Muscle layer of colon (tissue), 2 donors: ENCODE data around the gene CTNNA2.

Experiments
- H3K27ac ChIP-seq: one replicate; pipeline ENCODE4 v1.7.0; 2013; ENCODE audit warnings: low read depth, mild to moderate bottlenecking, low read length, moderate library complexity
- H3K27me3 ChIP-seq, 2 donors: one replicate each; pipeline ENCODE4 v1.7.0; 2013; ENCODE audit warnings: low read length in 2 of 2, mild to moderate bottlenecking in 2 of 2; ENCODE audit not compliant: insufficient read depth in 2 of 2, control insufficient read depth in 1 of 2
- H3K36me3 ChIP-seq: one replicate; pipeline ENCODE4 v1.7.0; 2013; ENCODE audit warnings: mild to moderate bottlenecking, low read length; ENCODE audit not compliant: insufficient read depth
- H3K4me1 ChIP-seq: one replicate; pipeline ENCODE4 v1.7.0; 2013; ENCODE audit warnings: mild to moderate bottlenecking, low read length; ENCODE audit not compliant: insufficient read depth
- H3K4me3 ChIP-seq, 2 donors: one replicate each; pipeline ENCODE4 v1.7.0; 2013; ENCODE audit warnings: low read length in 2 of 2, low read depth in 1 of 2, mild to moderate bottlenecking in 1 of 2, moderate library complexity in 1 of 2
- H3K9ac ChIP-seq: one replicate; pipeline ENCODE4 v1.7.0; 2013; ENCODE audit warnings: low read length
- H3K9me3 ChIP-seq: one replicate; pipeline ENCODE4 v1.7.0; 2013; ENCODE audit warnings: mild to moderate bottlenecking, low read length
- donor health status: abdominal sarcoma.
- donor health status: Adenocarcinoma of cecum.

CTNNA2 gene

GRCh38 chr2:80154231-80154915, 641.5 kb downstream of the CTNNA2 start:
- Histone ChIP-seq H3K27me3 (no peaks in the 10 kb centered on the region), H3K9me3 (no peaks in the 10 kb centered on the region), H3K4me3 (no peak overlapping the region), H3K27ac (no peak overlapping the region), H3K36me3 (no peaks in the 10 kb centered on the region), H3K9ac (no peak overlapping the region), H3K4me1 (no peaks in the 10 kb centered on the region)

GRCh38 chr2:80164375-80164774, 651.5 kb downstream of the CTNNA2 start:
- no peaks in the 10 kb centered on the region for H3K4me1 ChIP-seq
- no peaks in the 10 kb centered on the region for H3K27me3 ChIP-seq

GRCh38 chr2:80166483-80167171, 653.8 kb downstream of the CTNNA2 start:
- Histone ChIP-seq H3K4me1 (no peaks in the 10 kb centered on the region), H3K9ac (no peak overlapping the region), H3K36me3 (no peaks in the 10 kb centered on the region), H3K9me3 (no peaks in the 10 kb centered on the region), H3K27me3 (no peaks in the 10 kb centered on the region), H3K4me3 (no peak overlapping the region), H3K27ac (no peak overlapping the region)

More at GRCh38 chr2:80164375-80164774, 651.5 kb downstream of the CTNNA2 start:
- Histone ChIP-seq H3K9ac (no peak overlapping the region), H3K36me3 (no peaks in the 10 kb centered on the region), H3K27ac (no peak overlapping the region), H3K9me3 (no peaks in the 10 kb centered on the region), H3K4me3 (no peak overlapping the region)

GRCh38 chr2:80167284-80167808, 654.5 kb downstream of the CTNNA2 start:
- Histone ChIP-seq H3K4me3 (no peak overlapping the region), H3K9ac (no peak overlapping the region), H3K27ac (no peak overlapping the region), H3K27me3 (no peaks in the 10 kb centered on the region), H3K4me1 (no peaks in the 10 kb centered on the region), H3K36me3 (no peaks in the 10 kb centered on the region), H3K9me3 (no peaks in the 10 kb centered on the region)

GRCh38 chr2:80168037-80168436, 655.2 kb downstream of the CTNNA2 start:
- no peaks in the 10 kb centered on the region for H3K4me1 ChIP-seq
- no peak overlapping the region for H3K27ac ChIP-seq
- no peak overlapping the region for H3K9ac ChIP-seq
- no peaks in the 10 kb centered on the region for H3K36me3 ChIP-seq
- no peaks in the 10 kb centered on the region for H3K27me3 ChIP-seq
- no peak overlapping the region for H3K4me3 ChIP-seq
- no peaks in the 10 kb centered on the region for H3K9me3 ChIP-seq

- Histone ChIP-seq H3K36me3 (no peaks in the 10 kb centered on the region), H3K4me3 (no peak overlapping the region), H3K4me1 (no peaks in the 10 kb centered on the region), H3K27ac (no peak overlapping the region), H3K9ac (no peak overlapping the region), H3K27me3 (no peaks in the 10 kb centered on the region), H3K9me3 (no peaks in the 10 kb centered on the region)
Measured at GRCh38 chr2:80168801-80169200, 656.0 kb downstream of the CTNNA2 start.

DNA sequence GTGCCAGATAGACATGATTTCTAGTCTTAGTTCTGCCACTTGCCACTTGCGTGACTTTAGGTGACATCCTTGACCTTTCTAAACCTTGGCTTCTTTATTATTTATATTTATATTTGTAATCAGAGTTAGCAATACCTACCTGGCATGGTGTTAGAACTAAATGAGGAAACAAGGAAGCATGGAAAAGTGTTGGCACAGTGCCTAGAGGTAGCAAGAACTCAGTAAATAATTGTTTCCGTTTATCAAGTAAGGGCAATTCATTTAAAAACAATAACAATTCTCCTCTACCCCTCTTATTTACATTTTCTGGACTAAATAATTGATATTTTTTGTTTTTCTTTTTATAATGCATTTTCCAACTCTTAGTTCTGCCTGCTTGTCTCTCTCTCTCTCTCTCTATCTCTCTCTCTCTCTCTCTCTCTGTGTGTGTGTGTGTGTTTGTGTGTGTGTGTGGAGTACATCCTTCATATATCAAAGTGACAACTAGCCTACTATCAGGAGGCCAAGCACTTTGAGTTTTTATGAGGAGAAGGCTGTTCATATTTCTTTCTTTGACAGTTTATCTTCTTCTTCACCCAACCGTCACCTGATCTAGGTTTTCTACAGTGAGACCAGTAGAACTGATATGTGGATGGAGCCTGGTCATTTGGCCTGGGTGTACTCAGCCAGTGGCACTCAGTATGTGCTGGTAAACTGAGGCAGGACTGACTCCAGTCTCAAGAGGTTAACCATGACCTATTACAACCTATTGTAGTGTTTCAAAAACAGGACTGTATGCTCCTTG, 657.2 kb downstream of the CTNNA2 start:
- Histone ChIP-seq H3K27ac (no peak overlapping the region), H3K27me3 (no peaks in the 10 kb centered on the region), H3K4me1 (no peaks in the 10 kb centered on the region), H3K4me3 (no peak overlapping the region), H3K9me3 (no peaks in the 10 kb centered on the region), H3K9ac (no peak overlapping the region), H3K36me3 (no peaks in the 10 kb centered on the region)

DNA sequence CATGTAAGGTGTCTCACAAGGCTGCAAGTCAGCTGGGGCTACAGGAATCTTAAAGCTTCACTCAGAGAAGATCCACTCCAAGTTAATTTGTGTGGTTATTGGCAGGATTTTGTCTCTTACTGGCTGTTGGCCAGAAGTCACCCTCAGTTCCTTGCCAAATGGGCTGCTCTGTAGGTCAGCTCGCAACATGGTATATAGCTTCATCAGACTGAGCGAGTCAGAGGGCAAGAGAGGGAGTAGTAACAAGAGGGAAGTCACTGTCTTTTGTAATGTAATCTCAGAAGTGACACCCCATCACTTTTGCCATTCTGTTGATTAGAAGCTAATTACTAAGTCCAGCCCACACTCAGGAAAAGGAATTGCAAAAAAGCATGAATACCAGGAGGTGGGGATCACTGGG, 672.2 kb downstream of the CTNNA2 start:
- Histone ChIP-seq H3K27me3 (no peaks in the 10 kb centered on the region), H3K4me1 (no peaks in the 10 kb centered on the region), H3K9me3 (no peaks in the 10 kb centered on the region), H3K9ac (no peak overlapping the region), H3K36me3 (no peaks in the 10 kb centered on the region), H3K4me3 (no peak overlapping the region), H3K27ac (no peak overlapping the region)

DNA sequence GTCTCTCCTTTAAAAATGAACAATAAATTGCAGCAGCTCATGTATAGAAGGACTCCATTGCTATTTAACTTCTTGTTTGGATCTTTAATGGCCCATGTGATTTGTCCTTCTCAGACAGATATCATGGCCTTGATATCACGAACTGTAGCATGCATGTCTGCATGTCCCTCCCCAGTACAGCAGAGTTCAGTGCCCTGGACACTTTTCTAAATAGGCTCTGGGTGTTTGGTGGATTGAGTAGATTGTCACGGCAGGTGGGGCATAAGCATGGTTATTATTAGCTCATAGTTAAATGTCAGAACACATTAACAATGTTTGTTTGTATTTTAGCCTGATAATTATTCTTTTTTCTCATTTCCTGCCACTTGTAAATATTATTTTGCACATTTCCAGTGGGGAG, 673.4 kb downstream of the CTNNA2 start:
- Histone ChIP-seq H3K4me1 (no peaks in the 10 kb centered on the region), H3K27ac (no peak overlapping the region), H3K36me3 (no peaks in the 10 kb centered on the region), H3K4me3 (no peak overlapping the region), H3K9ac (no peak overlapping the region), H3K27me3 (no peaks in the 10 kb centered on the region), H3K9me3 (no peaks in the 10 kb centered on the region)

DNA sequence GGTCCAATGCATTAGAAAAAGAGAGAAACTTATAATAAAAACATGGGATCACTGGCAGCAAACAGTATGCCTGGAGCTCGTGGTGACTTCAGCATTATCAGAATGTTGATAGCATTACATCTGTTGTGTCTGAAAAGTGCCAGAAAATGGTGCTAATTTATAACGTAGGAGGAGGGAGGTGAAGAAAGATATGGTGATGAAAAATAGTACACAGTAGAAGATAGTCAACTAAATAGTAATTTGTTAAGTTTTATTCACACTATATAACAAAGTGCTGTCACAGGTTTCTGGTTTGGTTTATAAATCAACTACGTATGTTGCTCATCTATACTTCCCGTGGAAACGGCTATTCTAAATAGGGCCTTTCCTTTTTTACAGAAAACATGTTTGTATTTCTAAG, 674.3 kb downstream of the CTNNA2 start:
- Histone ChIP-seq H3K9ac (no peak overlapping the region), H3K4me1 (no peaks in the 10 kb centered on the region), H3K9me3 (no peaks in the 10 kb centered on the region), H3K36me3 (no peaks in the 10 kb centered on the region), H3K27ac (no peak overlapping the region), H3K4me3 (no peak overlapping the region), H3K27me3 (no peaks in the 10 kb centered on the region)

GRCh38 chr2:80190166-80190565, 677.3 kb downstream of the CTNNA2 start:
- Histone ChIP-seq H3K27ac (no peak overlapping the region), H3K9ac (no peak overlapping the region), H3K4me3 (no peak overlapping the region), H3K27me3 (no peaks in the 10 kb centered on the region), H3K9me3 (no peaks in the 10 kb centered on the region), H3K36me3 (no peaks in the 10 kb centered on the region), H3K4me1 (no peaks in the 10 kb centered on the region)
